GM12801 (cell line): ENCODE measurements around the gene GNAZ.

Experiments used
- TF ChIP-seq, protein P1 (sequence below): IDR thresholded peaks from one replicate; pipeline ENCODE4 v1.5.1; 2011; ENCODE audit warnings: control low read depth; ENCODE audit not compliant: insufficient read length; ENCODE audit errors: extremely low read depth

The GNAZ gene

DNA sequence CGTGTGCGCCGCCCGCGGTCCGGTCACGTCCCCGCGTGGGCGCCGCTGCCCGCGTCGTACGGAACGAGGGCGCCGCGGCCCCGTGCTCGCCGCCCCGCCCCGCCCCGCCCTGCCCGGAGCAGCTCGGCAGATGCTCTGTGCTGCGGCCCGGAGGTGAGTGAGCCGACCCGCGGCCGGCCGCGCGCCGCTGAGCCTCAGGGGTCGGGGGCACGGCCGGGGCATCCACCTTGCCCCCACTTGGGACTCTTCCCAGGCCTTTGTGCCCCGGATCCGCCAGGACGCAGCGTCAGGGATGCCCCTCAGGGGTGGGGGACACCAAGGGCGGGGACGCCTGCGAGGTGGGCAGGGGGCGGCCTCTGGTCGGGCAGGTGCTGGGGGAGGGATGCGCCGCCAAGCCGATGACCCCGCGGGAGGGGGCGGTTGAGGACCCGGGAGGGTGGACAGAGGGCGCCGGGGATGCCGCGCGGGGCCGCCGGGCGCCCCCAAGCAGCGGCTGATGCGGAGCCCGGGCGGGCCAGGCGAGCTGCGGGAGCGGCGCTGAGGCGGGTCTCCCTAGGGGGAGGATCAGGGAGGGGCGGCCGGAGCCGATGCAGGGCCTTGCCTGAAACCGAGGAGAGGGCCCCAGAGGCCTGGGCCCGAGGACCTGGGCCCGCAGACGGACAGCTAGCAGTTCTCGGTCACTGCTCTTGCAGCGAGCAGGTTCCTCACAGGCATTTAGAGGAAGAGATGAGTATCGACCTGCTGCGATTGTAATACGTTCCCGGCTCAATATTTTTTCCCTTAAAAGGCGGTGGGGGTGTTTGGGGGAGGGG is at the start of gene GNAZ:
Gene GNAZ, plus strand, starts transcription at position 102 of the 812 bp plus-strand sequence. CDS start 25,177 bp downstream, outside the sequence.
- TF ChIP-seq, protein P1, sequence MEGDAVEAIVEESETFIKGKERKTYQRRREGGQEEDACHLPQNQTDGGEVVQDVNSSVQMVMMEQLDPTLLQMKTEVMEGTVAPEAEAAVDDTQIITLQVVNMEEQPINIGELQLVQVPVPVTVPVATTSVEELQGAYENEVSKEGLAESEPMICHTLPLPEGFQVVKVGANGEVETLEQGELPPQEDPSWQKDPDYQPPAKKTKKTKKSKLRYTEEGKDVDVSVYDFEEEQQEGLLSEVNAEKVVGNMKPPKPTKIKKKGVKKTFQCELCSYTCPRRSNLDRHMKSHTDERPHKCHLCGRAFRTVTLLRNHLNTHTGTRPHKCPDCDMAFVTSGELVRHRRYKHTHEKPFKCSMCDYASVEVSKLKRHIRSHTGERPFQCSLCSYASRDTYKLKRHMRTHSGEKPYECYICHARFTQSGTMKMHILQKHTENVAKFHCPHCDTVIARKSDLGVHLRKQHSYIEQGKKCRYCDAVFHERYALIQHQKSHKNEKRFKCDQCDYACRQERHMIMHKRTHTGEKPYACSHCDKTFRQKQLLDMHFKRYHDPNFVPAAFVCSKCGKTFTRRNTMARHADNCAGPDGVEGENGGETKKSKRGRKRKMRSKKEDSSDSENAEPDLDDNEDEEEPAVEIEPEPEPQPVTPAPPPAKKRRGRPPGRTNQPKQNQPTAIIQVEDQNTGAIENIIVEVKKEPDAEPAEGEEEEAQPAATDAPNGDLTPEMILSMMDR: no peak

DNA sequence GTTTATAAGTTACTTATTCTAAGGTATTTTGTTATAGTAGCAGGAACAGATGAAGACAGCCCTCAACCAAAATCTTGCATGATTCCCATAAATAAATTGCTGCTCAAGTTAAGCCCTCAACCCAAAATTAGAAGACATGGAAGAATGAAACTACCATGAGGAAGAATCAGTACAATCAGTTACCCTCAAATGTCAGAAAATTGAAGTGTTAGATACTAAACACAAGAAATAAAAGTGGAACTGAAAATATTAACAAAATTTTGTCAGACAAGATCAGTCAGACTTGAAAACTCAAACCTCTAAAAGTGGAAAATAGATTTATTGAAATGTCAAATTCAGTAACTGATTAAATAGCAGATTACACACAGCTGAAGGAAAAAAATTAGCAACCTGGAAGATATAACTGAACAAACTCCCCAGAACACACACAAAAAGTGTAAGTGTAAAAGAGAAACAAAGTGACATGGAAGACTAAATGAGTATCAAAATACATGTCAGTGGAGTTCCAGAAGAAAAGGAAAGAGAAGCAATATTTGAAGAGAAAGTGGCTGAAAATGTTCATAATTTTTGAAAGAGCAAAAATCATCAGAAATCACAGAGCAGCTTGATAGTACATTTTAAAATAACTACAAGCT is 49.5 kb upstream of the GNAZ start:
- TF ChIP-seq, protein P1: no peak

DNA sequence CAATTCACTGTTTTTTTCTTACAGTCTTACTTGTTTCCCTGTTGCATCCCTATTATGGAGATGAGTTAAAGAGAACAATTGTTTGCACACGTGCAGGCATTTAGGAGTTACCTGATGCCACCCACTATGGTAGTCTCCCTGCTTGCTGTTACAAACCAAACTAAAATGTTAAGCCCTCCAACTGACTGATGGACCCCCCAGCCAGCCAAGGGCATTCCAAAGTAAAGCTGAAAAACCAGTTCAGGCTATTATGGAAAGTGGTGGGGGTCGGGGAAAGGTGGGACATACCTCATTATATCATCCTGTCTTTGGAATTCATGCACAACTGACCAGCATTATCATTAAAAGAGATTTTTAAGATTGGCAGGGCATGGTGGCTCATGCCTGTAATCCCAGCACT is 47.0 kb upstream of the GNAZ start:
- TF ChIP-seq, protein P1: no peak

DNA sequence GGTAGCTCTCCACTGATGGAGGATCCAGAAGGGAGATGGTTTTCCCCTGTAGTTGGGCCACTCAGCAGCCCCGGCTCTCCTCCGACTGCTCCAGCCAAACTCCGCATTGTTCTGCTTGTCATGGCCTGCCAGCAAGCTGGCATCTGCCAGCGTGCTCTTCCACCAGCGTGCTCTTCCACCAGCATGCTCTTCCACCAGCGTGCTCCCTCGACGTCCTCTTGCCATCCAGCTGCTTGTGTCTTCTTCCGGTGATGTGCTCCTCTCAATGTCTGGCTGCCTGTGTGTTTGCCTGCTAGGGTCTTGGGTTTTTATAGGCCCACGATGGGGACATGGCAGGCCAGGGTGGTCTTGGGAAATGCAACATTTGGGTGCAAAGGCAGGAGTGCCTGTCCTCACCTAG is 43.5 kb upstream of the GNAZ start:
- TF ChIP-seq, protein P1: no peak

DNA sequence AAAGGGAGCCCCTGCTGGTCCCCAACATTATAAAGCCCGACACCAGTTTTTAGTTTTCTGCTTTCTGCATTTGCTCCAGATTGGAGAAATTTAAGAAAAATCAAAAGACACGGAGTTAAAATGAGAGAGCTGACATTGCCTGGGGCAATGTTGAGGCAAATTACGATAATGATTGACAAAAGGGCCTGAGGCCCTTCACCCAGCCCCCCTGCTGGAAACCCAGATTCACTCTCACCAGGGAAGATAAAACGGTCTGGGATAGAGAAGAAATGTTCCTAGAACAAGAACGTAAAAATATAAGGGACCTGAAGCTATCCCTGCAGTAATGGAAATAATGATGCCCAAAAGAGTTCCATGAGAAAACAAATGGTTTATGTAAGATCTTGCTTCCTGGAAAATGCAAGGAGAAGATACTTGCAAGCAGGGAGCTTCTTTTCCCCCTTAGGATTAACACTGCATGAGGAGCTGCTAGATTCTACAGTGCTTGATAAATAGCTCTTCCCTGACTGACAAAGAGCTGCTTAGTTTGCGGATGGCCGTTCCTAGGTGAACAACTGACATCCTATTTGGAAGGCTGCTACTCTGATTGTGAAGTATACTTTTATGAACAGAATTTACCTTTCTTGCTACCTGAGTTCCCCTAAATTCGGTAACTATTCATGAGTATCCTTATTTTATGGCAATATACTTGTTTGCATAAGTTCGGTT is 40.6 kb upstream of the GNAZ start:
- TF ChIP-seq, protein P1: no peak

DNA sequence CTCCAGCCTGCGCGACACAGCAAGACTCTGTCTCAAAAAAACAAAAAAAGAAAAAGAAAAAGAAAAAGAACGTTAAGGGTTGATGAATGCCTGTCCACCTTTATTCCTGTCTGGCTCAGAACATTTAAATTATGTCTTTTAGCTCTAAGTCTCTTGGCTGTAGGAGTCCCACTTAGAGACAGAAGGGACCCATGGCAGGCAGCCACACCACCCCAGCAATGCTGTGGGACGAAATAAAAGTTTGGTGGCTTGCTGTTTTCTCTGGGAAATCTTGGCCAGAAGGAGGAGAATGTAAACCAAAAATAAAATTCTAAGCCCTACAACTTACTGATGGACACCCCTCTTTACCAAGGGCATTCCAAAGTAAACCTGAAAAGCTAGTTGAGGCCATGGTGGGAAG is 38.9 kb upstream of the GNAZ start:
- TF ChIP-seq, protein P1: no peak

DNA sequence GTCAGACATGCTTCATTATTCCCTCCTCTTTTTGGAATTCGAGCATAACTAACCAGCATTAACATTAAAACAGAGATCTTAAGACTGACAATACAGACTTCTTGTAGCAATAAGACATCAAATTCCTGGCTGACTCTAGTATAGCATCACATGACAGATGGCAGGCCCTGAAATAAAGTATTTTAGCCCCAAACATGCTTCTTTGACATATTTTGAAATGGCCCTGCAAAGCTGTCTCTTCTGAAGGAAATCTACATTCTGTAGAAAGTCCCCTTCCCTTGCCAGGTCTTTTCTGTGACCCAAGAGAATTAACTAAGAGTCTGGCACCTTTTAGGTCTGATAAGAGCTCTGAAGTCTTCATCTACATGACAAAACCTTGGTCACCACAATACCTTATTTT is 38.5 kb upstream of the GNAZ start:
- TF ChIP-seq, protein P1: no peak
